Osteoblast (primary cell): ENCODE measurements around the gene GRM5. TPM values are rescaled to one million over a fixed set of nuclear protein-coding genes. Genes with fewer than 3 reads are reported as not detected.

Experiments
- DNase-seq: peaks from one replicate; pipeline ENCODE4 v3.0.0; 2011; ENCODE audit warnings: low spot score, mixed read lengths; ENCODE audit not compliant: insufficient read length; ENCODE audit errors: missing footprints
- H2AFZ ChIP-seq: 2 replicates; pipeline ENCODE4 v1.6.0; 2011; ENCODE audit warnings: mild to moderate bottlenecking, low read length
- H3K27ac ChIP-seq: 2 replicates; pipeline ENCODE4 v1.5.1; 2011; ENCODE audit warnings: mild to moderate bottlenecking, low read depth, low read length, moderate library complexity
- H3K27me3 ChIP-seq: 2 replicates; pipeline ENCODE4 v1.6.0; 2012; ENCODE audit warnings: mild to moderate bottlenecking, control low read depth, inconsistent platforms, low read length, moderate library complexity; ENCODE audit not compliant: insufficient read depth
- H3K36me3 ChIP-seq: 2 replicates; pipeline ENCODE4 v1.5.1; 2011; ENCODE audit warnings: mild to moderate bottlenecking, low read length, control low read depth, moderate library complexity; ENCODE audit not compliant: insufficient read depth
- H3K4me1 ChIP-seq: 2 replicates; pipeline ENCODE4 v1.5.1; 2011; ENCODE audit warnings: mild to moderate bottlenecking, low read length, control low read depth, moderate library complexity; ENCODE audit not compliant: insufficient read depth
- H3K4me2 ChIP-seq: 2 replicates; pipeline ENCODE4 v1.6.0; 2011; ENCODE audit warnings: mild to moderate bottlenecking, low read length; ENCODE audit not compliant: insufficient read depth
- H3K4me3 ChIP-seq: fragments of 200-600 bp; sonication (generic); 3 replicates; pipeline ENCODE4 v1.5.1; 2012; ENCODE audit warnings: mild to moderate bottlenecking, low read length, inconsistent platforms; ENCODE audit not compliant: insufficient read depth
- H3K79me2 ChIP-seq: 2 replicates; pipeline ENCODE4 v1.6.0; 2012; ENCODE audit warnings: mild to moderate bottlenecking, low read length, control low read depth, inconsistent platforms; ENCODE audit not compliant: insufficient read depth
- H3K9me3 ChIP-seq: 2 replicates; pipeline ENCODE4 v1.5.1; 2011; ENCODE audit warnings: low read depth, low read length, control low read depth
- H4K20me1 ChIP-seq: 2 replicates; pipeline ENCODE4 v1.6.0; 2012; ENCODE audit warnings: mild to moderate bottlenecking, low read length, control low read depth; ENCODE audit not compliant: insufficient read depth
- CTCF ChIP-seq: IDR thresholded peaks from 2 replicates; pipeline ENCODE4 v1.5.1; 2011; ENCODE audit warnings: mild to moderate bottlenecking, low read depth, low read length, moderate library complexity; ENCODE audit errors: extremely low read depth
- total RNA-seq: library from RNA; depleted of rRNA; stranded (reverse); fragments of >200 nt; gene quantifications from 2 replicates; pipeline ENCODE4 v1.2.3, GENCODE V29; 2012

The GRM5 gene
- total RNA-seq, 1 donor, result not detected

- peak; percentile 32 for DNase-seq
- H2AFZ ChIP-seq, result peak overlapping the region; percentile 14
- no peak overlapping the region for H3K4me2 ChIP-seq
- TF ChIP-seq CTCF, result peak; percentile 59
- H3K79me2 ChIP-seq, result no peaks in the 10 kb centered on the region
- H3K27me3 ChIP-seq, result no peaks in the 10 kb centered on the region
- no peaks in the 10 kb centered on the region for H4K20me1 ChIP-seq
- no peaks in the 10 kb centered on the region for H3K9me3 ChIP-seq
- H3K36me3 ChIP-seq, result no peaks in the 10 kb centered on the region
- H3K27ac ChIP-seq, result no peak overlapping the region
- no peak overlapping the region for H3K4me3 ChIP-seq
- H3K4me1 ChIP-seq, result peaks cover 31% of the 10 kb centered on the region
Measured at GRCh38 chr11:88552379-88553062, 513.3 kb downstream of the GRM5 start.

GRCh38 chr11:88544656-88545280 lies 521.0 kb downstream of the GRM5 start:
- H3K9me3 ChIP-seq, result no peaks in the 10 kb centered on the region
- no peak for TF ChIP-seq CTCF
- no peaks in the 10 kb centered on the region for H4K20me1 ChIP-seq
- H3K36me3 ChIP-seq, result no peaks in the 10 kb centered on the region
- H3K27ac ChIP-seq, result no peak overlapping the region
- DNase-seq, result no peak
- H3K79me2 ChIP-seq, result no peaks in the 10 kb centered on the region
- H3K4me1 ChIP-seq, result peaks cover 4% of the 10 kb centered on the region
- no peak overlapping the region for H2AFZ ChIP-seq
- no peak overlapping the region for H3K4me2 ChIP-seq
- H3K4me3 ChIP-seq, result no peak overlapping the region
- H3K27me3 ChIP-seq, result no peaks in the 10 kb centered on the region

- peak overlapping the region; percentile 77 for H2AFZ ChIP-seq
- TF ChIP-seq CTCF, result peak; percentile 100
- H3K4me1 ChIP-seq, result peaks cover 4% of the 10 kb centered on the region
- no peak overlapping the region for H3K4me3 ChIP-seq
- no peaks in the 10 kb centered on the region for H3K9me3 ChIP-seq
- no peaks in the 10 kb centered on the region for H3K27me3 ChIP-seq
- H3K79me2 ChIP-seq, result no peaks in the 10 kb centered on the region
- H3K27ac ChIP-seq, result peak overlapping the region; percentile 1
- DNase-seq, result peak; percentile 35
- H4K20me1 ChIP-seq, result no peaks in the 10 kb centered on the region
- H3K36me3 ChIP-seq, result no peaks in the 10 kb centered on the region
- peak overlapping the region; percentile 58 for H3K4me2 ChIP-seq
Measured at GRCh38 chr11:88543902-88544655, 521.7 kb downstream of the GRM5 start.

GRCh38 chr11:88541006-88541405 lies 524.8 kb downstream of the GRM5 start:
- Histone ChIP-seq H3K36me3 (no peaks in the 10 kb centered on the region), H3K27me3 (no peaks in the 10 kb centered on the region), H4K20me1 (no peaks in the 10 kb centered on the region), H3K79me2 (no peaks in the 10 kb centered on the region), H3K9me3 (no peaks in the 10 kb centered on the region), H2AFZ (no peak overlapping the region), H3K4me3 (no peak overlapping the region), H3K4me2 (no peak overlapping the region), H3K4me1 (peaks cover 30% of the 10 kb centered on the region), H3K27ac (no peak overlapping the region)
- no peak for TF ChIP-seq CTCF
- DNase-seq, result no peak
